ENCODE results near the gene GMCL2.

The GMCL2 gene

GRCh38 chr5:178136990-178137389 is 50.2 kb downstream of the GMCL2 start:
- H3K4me1 ChIP-seq (ENCODE audit: control insufficient read depth, insufficient read depth, low read length) = no peaks in the 10 kb centered on the region
- no peak overlapping the region for H3K4me3 ChIP-seq (ENCODE audit: low read depth, low read length)
- H3K27ac ChIP-seq (ENCODE audit: extremely low read depth, low read depth, low read length) = no peak overlapping the region
- peaks cover 55 to 71% of the 10 kb centered on the region in 2 experiments for H3K36me3 ChIP-seq (ENCODE audit: control insufficient read depth in 2 of 2, insufficient read depth in 1 of 2, low read length in 2 of 2)
- ChIA-PET POLR2A (interaction anchor here (1.0 to 1.2 kb wide), 2 partner anchors 16 to 17 kb away, joined by 3 to 6 read pairs; partner anchors contain the start of gene NHP2), CTCF (interaction anchor here (0.7 to 3.3 kb wide), 4 partner anchors 9 to 63 kb away, joined by 4 to 25 read pairs (median 16); no protein-coding TSS in a partner anchor)
- no peaks in the 10 kb centered on the region for H3K9me3 ChIP-seq (ENCODE audit: control insufficient read depth, insufficient read depth, low read depth, low read length)
- no peak for TF ChIP-seq ZNF394 (tag by site-specific recombination; IDR thresholded peaks at IDR 0.05; ENCODE audit: borderline replicate concordance)
- TF ChIP-seq ZNF184 (tag by site-specific recombination; IDR thresholded peaks at IDR 0.05) = no peak
- no peak for TF ChIP-seq ZNF362 (tag by site-specific recombination; IDR thresholded peaks at IDR 0.05)
- TF ChIP-seq KLF9 (tag by site-specific recombination; IDR thresholded peaks at IDR 0.05; ENCODE audit: low read depth) = no peak
- TF ChIP-seq CTCF (tag by site-specific recombination; IDR thresholded peaks at IDR 0.05) = no peak
- TF ChIP-seq ZNF221 (tag by site-specific recombination; IDR thresholded peaks at IDR 0.05; ENCODE audit: borderline replicate concordance) = no peak
- no peak for TF ChIP-seq ZNF16 (tag by site-specific recombination; IDR thresholded peaks at IDR 0.05; ENCODE audit: low read depth)
